Activated T-cell treated with anti-CD3 and anti-CD28 coated beads, Interleukin-2, amount 50 U/mL, for 4 hours (primary cell): Measurements from ENCODE around the gene XXYLT1. TPM values are rescaled to one million over a fixed set of nuclear protein-coding genes. Genes with fewer than 3 reads are reported as not detected.

ENCODE experiments used
- ATAC-seq, 2 donors: fragments of 200-7000 bp; cut with Tn5 transposase; one replicate each; pipeline ENCODE4 v1.10.0; 2021
- DNase-seq: peaks from one replicate; pipeline ENCODE4 v3.0.0-alpha.2; 2020
- H3K27me3 Mint-ChIP-seq: one replicate; pipeline ENCODE4 v1.8.0; 2021; ENCODE audit warnings: low read depth, mixed read lengths
- H3K36me3 Mint-ChIP-seq: one replicate; pipeline ENCODE4 v1.8.0; 2022; ENCODE audit warnings: mixed read lengths; ENCODE audit not compliant: insufficient read depth
- H3K4me1 Mint-ChIP-seq: one replicate; pipeline ENCODE4 v1.8.0; 2021; ENCODE audit warnings: low read depth, mixed read lengths
- H3K4me3 Mint-ChIP-seq: one replicate; pipeline ENCODE4 v1.8.0; 2021; ENCODE audit warnings: mild to moderate bottlenecking, moderate library complexity, mixed read lengths
- H3K9me3 Mint-ChIP-seq: one replicate; pipeline ENCODE4 v1.8.0; 2021; ENCODE audit warnings: mixed read lengths
- total RNA-seq, 3 donors: library from RNA; stranded (reverse); gene quantifications; one replicate each; pipeline ENCODE4 v1.2.1, GENCODE V29; 2021

The XXYLT1 gene
- total RNA-seq, 3 donors from 2014 or later = 8.6 to 10.6 (median 8.8) TPM

- DNase-seq (no peak), ATAC-seq (no peak)
- Mint-ChIP-seq H3K36me3 (peaks cover 7% of the 10 kb centered on the region), H3K4me3 (no peak overlapping the region), H3K27me3 (no peaks in the 10 kb centered on the region), H3K9me3 (no peaks in the 10 kb centered on the region), H3K4me1 (peaks cover 29% of the 10 kb centered on the region)
These were observed 117.3 kb downstream of the XXYLT1 start for GRCh38 chr3:195153653-195154052.

GRCh38 chr3:195153130-195153529 lies 117.8 kb downstream of the XXYLT1 start:
- Mint-ChIP-seq H3K9me3 (no peaks in the 10 kb centered on the region), H3K36me3 (peaks cover 7% of the 10 kb centered on the region), H3K27me3 (no peaks in the 10 kb centered on the region), H3K4me1 (peaks cover 34% of the 10 kb centered on the region), H3K4me3 (no peak overlapping the region)
- DNase-seq = no peak
- ATAC-seq = no peak

DNA sequence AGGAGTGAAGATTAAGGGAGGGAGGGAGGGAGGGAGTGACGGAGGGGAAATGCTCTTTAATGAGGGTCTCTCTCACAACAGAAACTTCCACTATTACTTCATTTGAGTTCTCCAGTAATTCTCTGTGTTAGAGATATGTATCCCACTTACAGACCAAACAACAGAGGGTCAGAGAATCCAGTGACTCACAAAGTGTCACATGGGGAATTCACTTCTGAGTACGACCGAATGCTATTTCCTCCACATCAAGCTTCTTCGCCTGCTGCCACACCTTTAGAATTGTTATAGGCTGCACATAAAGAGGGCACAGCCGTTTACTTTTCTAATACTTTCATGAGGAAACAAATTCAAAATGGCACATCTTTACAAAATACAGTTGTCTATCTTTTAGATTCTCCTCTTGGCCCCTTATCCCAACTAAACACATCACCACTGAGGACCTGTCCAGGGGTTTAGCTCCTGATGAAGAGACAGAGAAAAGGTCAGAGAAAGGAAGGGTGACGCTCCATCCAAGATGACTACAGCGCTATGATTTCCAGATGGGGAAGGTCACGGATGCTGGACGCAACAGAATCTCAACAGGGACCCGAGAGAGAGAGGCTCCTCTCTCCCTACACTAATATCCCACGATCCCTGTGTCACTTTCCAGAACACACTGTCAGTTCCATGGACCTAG lies 119.0 kb downstream of the XXYLT1 start:
- DNase-seq (no peak), ATAC-seq (no peak)
- peaks cover 41% of the 10 kb centered on the region for H3K4me1 Mint-ChIP-seq
- no peaks in the 10 kb centered on the region for H3K9me3 Mint-ChIP-seq
- no peak overlapping the region for H3K4me3 Mint-ChIP-seq
- no peaks in the 10 kb centered on the region for H3K27me3 Mint-ChIP-seq
- H3K36me3 Mint-ChIP-seq = peaks cover 7% of the 10 kb centered on the region

- H3K9me3 Mint-ChIP-seq = no peaks in the 10 kb centered on the region
- H3K27me3 Mint-ChIP-seq = no peaks in the 10 kb centered on the region
- ATAC-seq = no peak
- peak overlapping the region; percentile 59 for H3K4me3 Mint-ChIP-seq
- DNase-seq = no peak
- peaks cover 7% of the 10 kb centered on the region for H3K36me3 Mint-ChIP-seq
- H3K4me1 Mint-ChIP-seq = peaks cover 41% of the 10 kb centered on the region
These were observed 119.6 kb downstream of the XXYLT1 start for GRCh38 chr3:195151402-195151801.

DNA sequence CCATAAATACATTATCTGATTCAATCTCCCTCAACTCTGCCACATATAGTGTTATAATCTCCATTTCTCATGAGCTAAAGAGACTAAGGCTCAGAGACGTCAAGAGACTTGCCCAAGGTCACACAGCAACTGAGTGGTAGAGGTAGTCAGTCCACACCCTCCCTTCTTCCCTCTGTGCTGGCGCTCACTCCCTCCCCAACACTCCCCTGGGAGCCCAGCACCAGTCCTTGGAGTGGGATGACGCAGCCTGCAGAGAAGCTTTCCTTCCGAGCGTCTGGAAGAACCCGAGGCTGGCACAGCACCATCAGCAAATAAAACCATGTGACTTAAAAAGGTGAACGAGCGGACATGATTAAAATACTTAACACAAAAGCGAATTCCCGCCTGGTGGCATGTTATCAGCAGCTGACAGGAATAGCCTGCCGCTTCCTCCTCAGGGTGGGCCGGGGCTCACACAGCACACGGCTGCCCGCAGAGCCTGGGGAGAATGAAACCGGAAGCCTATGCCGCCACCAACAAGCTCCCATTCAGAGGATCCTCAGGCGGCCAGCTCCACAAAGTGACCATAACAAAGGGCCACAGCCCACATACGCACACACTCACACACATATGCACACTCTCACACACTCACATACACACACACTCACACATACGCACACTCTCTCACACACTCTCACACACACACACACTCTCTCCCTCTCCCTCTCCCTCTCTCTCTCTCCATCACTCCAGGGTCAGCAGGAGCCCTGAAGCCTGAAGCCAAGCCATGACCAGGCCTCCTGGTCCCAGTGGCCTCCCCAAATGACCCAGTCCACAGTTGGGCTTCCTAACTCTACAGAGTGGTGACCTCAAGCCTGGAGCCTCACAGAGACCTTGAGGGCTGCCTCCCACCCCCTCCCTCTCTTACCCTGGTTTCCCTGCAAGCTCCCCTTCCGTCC lies 120.5 kb downstream of the XXYLT1 start:
- ATAC-seq (peak in 1 of 2 donors; percentile 35), DNase-seq (no peak)
- Mint-ChIP-seq H3K9me3 (no peaks in the 10 kb centered on the region), H3K36me3 (no peaks in the 10 kb centered on the region), H3K27me3 (no peaks in the 10 kb centered on the region), H3K4me1 (peaks cover 39% of the 10 kb centered on the region), H3K4me3 (peak overlapping the region; percentile 59)

DNA sequence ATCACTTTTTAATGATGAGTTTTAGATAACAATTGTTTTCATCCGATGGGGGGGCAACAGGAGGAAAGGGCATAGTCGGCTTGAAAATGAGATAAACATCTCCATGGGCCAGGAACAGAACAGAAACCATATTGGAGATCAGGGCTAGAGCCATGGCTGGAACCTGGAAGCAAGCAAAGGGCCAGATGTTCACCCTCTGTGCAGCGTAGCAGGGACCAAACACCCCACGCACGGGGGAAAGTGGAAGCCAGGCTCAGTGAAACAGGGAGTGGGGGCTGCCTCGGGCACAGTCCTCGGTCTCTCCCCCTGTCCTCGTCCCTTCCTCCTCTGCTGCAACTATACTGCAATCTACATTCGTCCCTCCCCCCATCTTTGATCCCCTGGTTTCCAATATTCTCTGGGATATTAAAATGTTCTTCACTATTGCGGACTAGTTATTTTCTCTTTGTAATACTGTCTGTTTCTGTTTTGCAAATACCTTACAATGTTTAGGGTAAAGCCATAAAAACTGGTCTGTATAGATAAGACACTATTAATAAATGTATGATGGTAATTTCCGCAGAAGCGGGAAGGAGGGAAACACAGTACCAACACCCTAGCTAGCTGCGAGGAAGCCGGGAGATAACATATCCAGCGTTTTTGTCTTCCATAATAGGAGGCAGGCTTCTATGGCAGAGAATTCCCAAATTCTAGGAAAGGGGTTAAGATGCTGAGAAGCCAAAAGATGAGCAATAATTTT lies 121.5 kb downstream of the XXYLT1 start:
- H3K4me3 Mint-ChIP-seq = peak overlapping the region; percentile 53
- H3K9me3 Mint-ChIP-seq = no peaks in the 10 kb centered on the region
- no peaks in the 10 kb centered on the region for H3K27me3 Mint-ChIP-seq
- H3K4me1 Mint-ChIP-seq = peaks cover 35% of the 10 kb centered on the region
- DNase-seq (no peak), ATAC-seq (no peak)
- H3K36me3 Mint-ChIP-seq = no peaks in the 10 kb centered on the region

DNA sequence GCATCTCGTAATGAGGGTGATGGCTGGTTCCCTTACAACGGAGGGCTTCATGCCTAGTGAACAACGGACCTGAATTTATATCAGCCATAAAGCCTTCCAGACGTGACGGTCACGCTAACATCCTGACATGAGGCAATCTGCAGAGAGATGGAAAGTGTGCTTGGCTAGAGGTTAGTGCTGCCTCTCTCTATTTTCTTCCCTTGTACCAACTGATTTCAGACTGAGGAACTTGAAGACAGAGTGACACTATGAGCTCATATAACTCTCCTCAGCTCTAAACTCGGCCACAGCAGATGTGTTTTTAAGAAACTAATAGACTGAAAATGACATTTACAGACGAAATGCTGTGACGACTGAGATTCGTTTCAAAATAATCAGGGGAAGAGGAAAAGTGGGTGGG lies 122.4 kb downstream of the XXYLT1 start:
- Mint-ChIP-seq H3K27me3 (no peaks in the 10 kb centered on the region), H3K4me1 (peaks cover 35% of the 10 kb centered on the region), H3K36me3 (no peaks in the 10 kb centered on the region), H3K9me3 (no peaks in the 10 kb centered on the region), H3K4me3 (peak overlapping the region; percentile 82)
- ATAC-seq (no peak), DNase-seq (no peak)

- H3K27me3 Mint-ChIP-seq = no peaks in the 10 kb centered on the region
- no peaks in the 10 kb centered on the region for H3K36me3 Mint-ChIP-seq
- no peaks in the 10 kb centered on the region for H3K9me3 Mint-ChIP-seq
- DNase-seq = no peak
- H3K4me3 Mint-ChIP-seq = peak overlapping the region; percentile 82
- ATAC-seq = peak; percentile 63 to 73
- H3K4me1 Mint-ChIP-seq = peaks cover 35% of the 10 kb centered on the region
These were observed 123.3 kb downstream of the XXYLT1 start for GRCh38 chr3:195147649-195148080.

GRCh38 chr3:195146131-195146530 lies 124.8 kb downstream of the XXYLT1 start:
- Mint-ChIP-seq H3K4me1 (peaks cover 32% of the 10 kb centered on the region), H3K36me3 (peaks cover 9% of the 10 kb centered on the region), H3K9me3 (peaks cover 10% of the 10 kb centered on the region), H3K27me3 (no peaks in the 10 kb centered on the region), H3K4me3 (no peak overlapping the region)
- ATAC-seq (no peak), DNase-seq (no peak)

- no peak for DNase-seq
- ATAC-seq = no peak
- Mint-ChIP-seq H3K4me3 (no peak overlapping the region), H3K9me3 (peaks cover 16% of the 10 kb centered on the region), H3K4me1 (peaks cover 26% of the 10 kb centered on the region), H3K36me3 (peaks cover 13% of the 10 kb centered on the region), H3K27me3 (no peaks in the 10 kb centered on the region)
These were observed 125.4 kb downstream of the XXYLT1 start for GRCh38 chr3:195145579-195145978.

- no peaks in the 10 kb centered on the region for H3K27me3 Mint-ChIP-seq
- peaks cover 17% of the 10 kb centered on the region for H3K36me3 Mint-ChIP-seq
- H3K9me3 Mint-ChIP-seq = peaks cover 20% of the 10 kb centered on the region
- DNase-seq = no peak
- no peak for ATAC-seq
- H3K4me1 Mint-ChIP-seq = peaks cover 9% of the 10 kb centered on the region
- no peak overlapping the region for H3K4me3 Mint-ChIP-seq
These were observed 127.7 kb downstream of the XXYLT1 start for GRCh38 chr3:195143221-195143620.

GRCh38 chr3:195142519-195142918 lies 128.4 kb downstream of the XXYLT1 start:
- Mint-ChIP-seq H3K4me1 (peaks cover 2% of the 10 kb centered on the region), H3K9me3 (peaks cover 20% of the 10 kb centered on the region), H3K4me3 (no peak overlapping the region), H3K27me3 (no peaks in the 10 kb centered on the region), H3K36me3 (peaks cover 17% of the 10 kb centered on the region)
- DNase-seq (no peak), ATAC-seq (no peak)

DNA sequence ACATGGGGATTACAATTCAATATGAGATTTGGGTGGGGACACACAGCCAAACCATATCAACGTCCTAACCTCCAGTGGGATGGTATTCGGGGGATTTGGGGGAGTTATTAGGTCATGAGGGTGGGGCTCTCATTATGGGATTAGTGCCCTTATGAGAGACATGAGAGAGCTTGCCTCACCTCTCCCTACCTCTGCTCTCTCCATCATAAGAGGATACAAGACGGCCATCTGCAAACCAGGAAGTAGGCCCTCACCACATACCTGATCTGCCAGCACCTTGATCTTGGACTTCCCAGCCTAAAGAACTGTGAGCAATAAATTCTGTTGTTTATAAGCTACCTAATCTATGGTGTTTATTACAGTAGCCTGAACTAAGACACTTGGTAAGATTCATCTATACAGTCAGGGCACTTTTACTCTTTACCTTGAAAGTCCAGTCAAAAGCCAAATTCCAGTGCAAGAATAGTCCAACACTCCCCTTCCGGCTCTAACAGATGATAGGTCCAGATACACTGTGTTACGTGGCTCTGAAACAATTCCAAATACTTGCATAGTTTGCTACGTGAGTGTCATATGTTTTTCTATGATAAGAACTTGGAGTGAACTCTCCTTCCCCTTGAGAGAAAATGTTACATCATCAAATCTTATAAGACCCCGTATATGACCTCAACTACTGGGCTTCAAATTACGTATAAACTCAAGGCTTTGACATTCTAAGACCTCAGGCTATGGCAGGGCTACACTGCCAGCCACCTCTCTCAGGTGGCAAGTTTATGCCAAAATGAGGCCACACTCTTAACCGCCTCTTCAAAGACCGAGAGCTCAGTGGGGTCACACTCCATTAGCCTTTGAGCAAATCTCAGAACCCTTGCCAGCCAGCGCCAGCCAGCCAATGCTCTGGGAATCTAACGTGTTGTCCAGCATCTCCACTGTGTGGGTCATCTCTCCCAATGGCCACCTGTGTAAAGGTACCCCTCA lies 129.9 kb downstream of the XXYLT1 start:
- peaks cover 17% of the 10 kb centered on the region for H3K36me3 Mint-ChIP-seq
- no peaks in the 10 kb centered on the region for H3K27me3 Mint-ChIP-seq
- H3K9me3 Mint-ChIP-seq = peaks cover 20% of the 10 kb centered on the region
- peaks cover 1% of the 10 kb centered on the region for H3K4me1 Mint-ChIP-seq
- no peak overlapping the region for H3K4me3 Mint-ChIP-seq
- DNase-seq (no peak), ATAC-seq (no peak)
